IPS DF 4.7 (cell line): ENCODE results near the gene MAPK10.
"Not testable (repeated sequence)": the region's sequence is repeated elsewhere in the genome, so short reads cannot be mapped to it uniquely, and the experiment has no call there.

Experiments
- DNase-seq: peaks from one replicate; pipeline ENCODE4 v3.0.0-alpha.2; 2013; ENCODE audit warnings: low spot score; ENCODE audit errors: extremely low read depth

Gene MAPK10

DNA sequence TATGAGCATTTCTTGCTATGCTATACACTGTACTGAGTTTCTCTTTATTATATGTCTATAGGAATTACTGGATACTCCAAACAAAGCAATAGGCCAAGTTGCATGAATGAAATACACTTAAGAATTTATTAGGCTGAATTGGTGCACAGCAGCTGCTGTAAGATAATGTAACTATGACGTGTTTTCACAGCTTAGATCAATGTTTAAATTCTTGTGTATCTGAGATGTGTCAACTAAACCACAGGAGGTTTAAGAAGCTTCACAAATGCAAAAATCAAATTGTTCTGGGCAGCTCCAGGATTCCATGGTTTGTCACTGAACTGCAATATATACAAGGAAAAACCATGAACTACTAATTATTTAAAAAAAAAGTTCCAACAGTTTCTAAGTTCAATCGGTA is 156.7 kb downstream of the MAPK10 start:
- DNase-seq = no peak

DNA sequence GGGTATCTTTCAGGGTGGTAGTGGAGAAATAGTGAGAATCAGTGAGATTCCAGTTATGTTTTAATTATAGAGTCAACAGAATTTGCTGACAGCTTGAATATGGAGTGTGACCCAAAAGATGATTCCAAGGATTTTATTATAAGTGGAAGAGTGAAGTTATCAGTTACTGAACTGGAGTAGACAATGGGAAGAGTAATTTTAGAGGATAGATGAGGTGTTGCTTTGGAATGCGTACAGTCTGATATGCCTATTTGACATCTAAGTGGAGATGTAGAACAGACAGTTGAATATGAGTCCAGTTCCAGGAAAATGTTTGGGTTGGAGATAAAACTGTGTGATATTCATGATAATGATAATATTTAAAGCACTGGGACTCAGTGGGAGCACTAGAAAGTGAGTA is 174.2 kb downstream of the MAPK10 start:
- DNase-seq = no peak

DNA sequence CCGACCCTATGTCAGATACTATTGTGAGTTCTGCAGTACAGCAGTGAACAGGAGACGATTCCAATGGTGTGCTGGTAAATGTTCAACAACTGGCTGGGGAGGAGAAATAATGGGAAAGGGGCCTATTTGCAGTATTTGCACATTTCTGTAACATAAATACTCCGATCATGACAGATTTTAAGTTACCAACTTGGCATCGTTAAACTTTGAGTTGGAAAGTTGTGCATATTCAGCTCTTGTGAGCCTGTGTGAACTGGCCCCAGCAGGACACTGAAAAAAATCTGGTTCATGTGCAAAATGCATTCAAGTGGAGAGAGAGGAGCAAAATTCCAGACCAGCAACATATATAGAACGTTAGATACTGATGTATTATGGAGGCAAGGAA is 175.0 kb downstream of the MAPK10 start:
- no peak for DNase-seq

DNA sequence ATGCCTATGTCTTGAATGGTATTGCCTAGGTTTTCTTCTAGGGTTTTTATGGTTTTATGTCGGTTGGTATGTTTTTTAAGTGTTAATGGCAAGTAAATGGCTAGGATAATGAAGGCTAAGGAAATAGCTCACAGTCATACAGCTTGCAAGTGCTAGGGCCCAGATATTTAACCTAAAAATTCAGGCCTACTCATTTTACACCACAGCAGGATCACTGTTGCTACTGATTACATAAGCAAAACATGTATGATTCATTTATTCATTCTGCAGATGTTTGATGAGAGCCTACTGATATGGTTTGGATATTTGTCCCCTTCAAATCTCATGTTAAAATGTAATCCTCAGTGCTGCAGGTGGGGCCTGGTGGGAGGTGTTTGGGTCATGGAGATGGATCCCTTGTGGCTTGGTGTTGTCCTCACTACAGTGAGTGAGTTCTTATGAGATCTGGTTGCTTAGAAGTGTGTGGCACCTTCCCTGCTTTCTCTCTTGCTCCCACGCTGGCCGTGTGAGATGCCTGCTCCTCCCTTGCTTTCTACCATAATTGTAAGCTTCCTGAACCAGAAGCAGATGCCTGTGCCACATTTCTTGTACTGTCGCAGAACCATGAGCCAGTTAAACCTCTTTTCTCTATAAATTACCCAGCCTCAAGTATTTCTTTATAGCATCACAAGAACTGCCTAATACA is 175.5 kb downstream of the MAPK10 start:
- no peak for DNase-seq

DNA sequence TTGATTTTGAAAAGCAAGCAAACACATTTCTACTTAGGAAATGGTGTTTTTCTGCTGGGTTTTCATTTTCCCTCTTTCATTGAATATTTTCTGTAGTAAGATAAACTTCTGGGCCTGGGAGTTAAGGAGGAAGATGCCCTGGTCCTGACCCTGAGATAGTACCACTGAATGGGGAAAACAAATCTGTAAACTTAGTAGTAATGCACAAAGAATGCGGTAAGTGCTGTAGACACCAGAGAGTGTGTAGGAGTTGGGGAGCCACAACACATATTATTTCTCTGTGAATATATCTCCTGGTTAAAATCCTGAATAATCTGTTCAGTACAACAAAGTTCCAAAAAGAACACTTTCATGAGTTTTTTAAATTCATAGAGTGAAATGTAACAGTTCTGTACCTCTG is 178.3 kb downstream of the MAPK10 start:
- DNase-seq = no peak

DNA sequence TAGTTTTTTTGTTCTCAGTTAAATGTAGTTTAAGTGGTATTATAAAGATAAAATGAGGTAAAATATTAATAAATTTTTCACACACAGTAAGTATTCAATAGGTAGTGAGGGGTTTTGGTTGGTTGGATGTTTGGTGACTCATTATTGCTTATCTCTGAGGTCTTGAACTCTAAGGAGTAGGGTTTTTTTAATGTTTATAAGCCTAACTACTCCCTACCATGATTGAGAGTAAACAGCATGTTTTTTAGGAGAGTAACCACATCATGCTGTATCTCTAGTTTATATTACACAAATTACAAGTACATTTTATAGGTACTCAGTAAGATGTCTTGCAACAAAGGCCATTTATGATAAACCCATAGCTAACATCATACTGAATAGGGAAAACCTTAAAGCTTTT is 181.6 kb downstream of the MAPK10 start:
- DNase-seq = no peak

DNA sequence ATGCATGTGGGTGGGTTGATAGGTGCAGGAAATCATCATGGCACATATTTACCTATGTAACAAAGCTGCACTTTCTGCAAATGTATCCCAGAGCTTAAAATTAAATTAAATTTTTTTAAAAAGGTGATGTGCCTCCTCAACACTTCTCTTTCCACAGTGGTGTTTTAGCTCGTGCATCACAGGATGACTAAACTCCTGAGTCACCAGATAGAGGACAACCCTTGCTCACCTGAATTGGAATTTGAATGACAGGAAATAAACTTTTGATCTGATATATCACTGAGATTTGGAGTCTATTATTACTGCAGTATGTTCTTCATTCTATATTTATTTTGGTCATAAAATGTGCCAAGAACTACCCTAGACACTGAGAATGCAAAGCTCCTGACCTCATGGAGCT is 185.3 kb downstream of the MAPK10 start:
- DNase-seq = no peak

DNA sequence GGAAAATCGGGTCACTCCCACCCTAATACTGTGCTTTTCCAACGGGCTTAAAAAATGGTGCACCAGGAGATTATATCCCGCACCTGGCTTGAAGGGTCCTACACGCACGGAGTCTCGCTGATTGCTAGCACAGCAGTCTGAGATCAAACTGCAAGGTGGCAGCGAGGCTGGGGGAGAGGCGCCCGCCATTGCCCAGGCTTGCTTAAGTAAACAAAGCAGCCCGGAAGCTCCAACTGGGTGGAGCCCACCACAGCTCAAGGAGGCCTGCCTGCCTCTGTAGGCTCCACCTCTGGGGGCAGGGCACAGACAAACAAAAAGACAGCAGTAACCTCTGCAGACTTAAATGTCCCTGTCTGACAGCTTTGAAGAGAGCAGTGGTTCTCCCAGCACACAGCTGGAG is 191.5 kb downstream of the MAPK10 start:
- not testable (repeated sequence) for DNase-seq

DNA sequence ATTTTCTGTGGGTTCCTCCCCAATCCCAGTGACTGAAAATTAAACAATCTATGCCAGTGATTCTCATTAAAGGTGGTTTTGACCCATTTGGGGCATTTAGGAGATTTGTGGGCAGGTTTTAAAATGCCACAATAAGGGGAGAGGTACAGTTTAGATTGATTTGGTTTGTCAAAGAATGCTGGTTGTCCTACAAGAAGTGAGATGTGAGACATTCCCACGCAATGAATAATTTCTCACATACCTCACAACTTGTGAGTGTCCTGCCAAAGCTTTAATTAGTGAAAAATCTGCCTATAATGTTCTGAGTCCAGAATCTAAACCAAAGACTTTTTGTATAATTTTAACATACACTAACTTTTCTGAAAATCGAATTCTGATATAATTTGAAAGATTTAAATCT is 199.4 kb downstream of the MAPK10 start:
- DNase-seq = no peak

DNA sequence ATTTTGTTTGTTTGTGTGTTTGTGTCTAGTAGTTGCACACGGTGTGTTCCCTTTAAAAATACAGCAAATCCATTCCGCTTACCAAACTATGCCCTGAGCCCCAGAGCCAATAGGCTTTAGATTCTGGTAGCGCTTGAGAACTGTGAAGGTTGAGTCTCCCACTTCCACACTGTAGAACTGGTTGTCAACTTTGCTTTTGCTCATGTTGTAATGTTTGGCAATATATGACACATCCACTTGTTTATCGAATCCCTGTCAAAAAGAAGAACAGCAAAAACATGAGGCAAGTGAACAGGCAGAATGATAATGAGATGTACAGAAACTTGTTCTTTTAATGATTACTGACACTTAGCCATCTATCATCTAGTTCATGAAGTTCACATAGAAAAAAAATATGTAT is 200.6 kb downstream of the MAPK10 start:
- no peak for DNase-seq

DNA sequence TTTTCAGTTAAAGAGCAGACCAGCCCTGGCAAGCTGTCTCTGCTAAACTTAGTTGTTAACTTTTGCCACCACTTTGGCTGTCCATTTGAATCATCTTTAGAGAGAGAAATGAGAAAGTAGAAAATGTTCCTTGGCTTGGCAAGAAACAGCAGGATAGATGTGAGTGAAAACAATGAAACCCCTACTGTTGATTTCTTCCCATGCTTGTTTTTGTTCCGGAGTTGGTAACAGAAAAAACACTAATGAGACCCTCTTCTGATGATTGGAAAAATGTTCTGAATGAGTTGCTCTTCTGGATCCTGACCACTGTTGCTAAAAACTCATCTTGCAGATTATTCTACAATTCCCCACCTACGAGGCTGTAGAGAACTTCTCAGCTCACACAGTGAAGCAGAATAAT is 203.3 kb downstream of the MAPK10 start:
- DNase-seq = no peak

DNA sequence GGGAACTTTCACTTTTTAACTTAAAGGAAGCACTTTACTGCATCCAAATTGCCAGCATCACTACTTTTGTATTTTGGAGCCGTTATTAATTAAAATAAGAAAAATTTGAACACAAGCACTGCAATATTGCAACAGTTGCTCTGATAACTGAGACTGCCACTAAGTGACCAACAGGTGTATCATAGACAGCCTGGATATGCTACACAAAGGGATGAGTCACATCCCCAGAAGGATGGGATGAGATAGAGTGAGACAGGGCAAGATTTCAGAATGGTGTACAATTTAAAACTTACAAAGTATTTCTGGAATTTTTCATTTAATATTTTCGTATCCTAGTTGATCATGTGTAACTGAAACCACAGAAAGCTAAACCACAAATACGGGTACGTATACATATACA is 204.1 kb downstream of the MAPK10 start:
- DNase-seq = no peak

DNA sequence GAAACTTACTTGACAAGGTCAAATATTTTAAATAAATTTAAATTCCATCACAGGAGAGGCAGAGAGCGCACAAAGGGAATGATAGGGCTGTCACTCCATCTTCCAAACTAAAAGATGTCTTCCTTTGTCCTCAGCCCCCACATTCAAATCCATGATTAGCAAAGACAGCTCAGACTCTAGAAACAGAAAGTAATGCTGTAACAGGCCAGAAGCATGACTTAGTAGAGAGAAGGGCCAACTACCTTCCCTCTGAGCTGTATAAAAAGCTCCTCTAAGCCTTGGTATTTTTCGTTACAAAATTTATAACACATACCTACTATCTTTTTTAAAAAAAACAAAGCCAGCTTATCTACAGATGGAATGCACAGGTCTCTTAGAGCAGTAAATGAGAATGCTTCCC is 207.4 kb downstream of the MAPK10 start:
- no peak for DNase-seq

DNA sequence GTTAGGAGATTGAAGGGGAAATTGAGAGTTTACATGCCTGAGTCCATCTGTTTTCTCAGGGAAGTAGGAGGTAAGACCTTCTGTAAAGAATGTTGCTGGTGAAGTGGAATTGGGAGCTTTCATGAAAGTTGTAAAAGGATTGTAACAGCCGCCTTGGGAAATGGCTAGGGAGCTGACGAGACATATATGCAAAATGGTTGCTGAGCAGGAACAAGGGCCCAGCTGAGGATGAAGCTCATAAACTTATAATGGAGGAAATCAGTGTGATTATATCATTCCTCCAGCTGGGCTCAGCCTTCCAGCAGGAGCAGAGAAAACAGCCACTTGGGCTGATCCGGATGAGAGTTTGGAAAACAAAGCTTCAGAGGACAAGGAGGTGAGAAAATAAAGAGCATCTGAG is 208.7 kb downstream of the MAPK10 start:
- no peak for DNase-seq

DNA sequence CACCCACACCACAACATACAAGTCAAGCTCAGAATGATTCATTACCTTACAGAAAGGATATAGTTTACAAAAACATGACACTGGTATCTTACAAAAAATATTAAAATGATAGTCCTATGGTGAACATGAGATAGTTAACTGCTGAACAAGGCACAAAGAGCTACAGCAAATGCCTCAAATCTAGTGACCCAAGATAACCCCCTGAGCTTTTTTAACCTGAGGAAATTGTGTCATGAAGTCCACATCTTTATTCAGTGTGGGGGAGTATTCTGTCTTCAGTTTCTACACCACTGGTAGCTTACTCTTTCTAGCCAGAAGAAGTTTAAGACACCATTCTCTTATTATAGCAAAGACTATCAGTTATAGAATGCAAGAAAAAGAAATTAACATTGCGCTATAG is 218.7 kb downstream of the MAPK10 start:
- DNase-seq = no peak

DNA sequence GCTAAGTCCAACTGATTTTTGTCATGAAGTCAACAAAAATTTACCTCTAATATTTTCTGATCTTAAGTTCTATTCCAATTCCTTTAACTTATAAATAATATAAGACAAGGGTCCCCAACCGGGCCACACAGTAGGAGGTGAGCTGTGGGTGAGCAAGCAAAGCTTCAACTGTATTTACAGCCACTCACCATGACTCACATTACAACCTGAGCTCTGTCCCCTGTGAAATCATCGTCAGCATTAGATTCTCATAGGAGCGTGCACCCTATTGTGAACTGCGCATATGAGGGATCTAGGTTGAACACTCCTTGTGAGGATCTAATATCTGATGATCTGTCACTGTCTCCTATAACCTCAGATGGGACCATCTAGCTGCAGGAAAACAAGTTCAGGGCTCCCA is 227.4 kb downstream of the MAPK10 start:
- no peak for DNase-seq

DNA sequence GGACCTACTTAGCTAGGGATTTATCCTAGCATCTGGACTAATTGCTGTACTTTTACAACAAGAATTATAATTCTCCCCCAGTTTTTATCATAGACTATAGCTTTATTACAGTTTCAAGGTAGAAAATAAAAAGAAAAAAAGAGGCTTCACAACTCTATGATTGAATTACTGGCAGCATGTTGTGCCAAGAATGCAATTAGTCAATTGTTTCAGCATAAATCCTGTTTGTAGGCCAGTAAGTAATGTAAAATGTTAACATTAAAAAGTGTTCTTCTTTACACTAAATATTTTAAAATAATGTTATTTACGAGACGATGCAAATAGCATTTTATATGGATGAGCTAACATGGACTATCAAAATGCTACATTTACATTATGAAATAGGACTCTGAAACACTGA is 228.4 kb downstream of the MAPK10 start:
- no peak for DNase-seq

DNA sequence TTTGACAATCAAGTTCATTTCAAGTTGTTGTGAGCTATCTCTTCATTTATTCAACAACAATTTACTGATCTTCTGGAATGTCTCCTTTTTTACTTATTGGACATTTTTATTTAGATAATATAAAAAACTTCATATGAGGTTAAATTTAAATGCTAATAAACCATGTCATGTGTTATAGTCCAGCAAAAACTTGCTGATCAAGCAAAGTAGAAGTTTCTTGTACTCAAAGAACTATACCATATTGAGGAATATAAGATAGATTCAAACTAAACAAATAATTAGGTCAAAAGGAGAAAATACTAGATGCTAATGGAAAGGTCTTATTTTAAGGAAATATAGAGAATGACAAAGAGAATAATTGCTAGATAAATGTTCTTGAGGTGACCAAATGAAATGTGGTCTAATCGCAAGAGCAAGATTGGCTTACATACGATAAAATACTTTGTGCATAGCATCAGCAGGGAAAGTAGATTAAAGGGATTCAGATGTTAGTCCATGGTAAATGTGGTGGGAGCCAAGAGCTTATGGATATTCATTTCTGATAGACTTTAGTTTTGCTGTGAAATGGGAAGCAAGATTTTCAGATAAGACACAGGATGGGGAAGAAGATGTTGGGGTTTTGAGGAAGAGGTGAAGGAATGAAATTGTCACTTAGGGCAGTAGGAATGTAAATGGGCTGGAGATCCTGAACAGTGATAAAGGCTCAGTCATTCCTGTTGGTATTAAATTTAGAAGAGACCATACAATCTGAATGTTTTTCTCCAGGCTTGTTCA is 229.5 kb downstream of the MAPK10 start:
- no peak for DNase-seq

DNA sequence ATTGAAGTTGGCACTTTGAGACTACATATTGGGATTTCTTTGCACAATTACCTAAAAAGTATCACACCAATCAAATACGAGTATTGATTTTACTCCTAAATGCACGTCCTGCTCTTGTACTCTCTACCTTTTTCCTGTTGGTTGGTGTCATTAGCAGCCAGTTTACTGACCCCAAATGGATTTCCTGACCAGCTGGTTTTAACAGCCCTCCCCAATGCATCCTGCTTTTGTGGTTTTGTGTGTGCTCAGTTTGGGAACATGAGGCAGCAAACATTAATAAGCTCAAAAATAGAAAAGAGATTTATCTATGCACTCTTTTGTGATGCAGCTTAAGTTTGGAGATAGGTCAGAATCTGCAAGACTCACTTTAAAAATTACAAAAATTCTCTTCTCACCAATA is 230.3 kb downstream of the MAPK10 start:
- no peak for DNase-seq

DNA sequence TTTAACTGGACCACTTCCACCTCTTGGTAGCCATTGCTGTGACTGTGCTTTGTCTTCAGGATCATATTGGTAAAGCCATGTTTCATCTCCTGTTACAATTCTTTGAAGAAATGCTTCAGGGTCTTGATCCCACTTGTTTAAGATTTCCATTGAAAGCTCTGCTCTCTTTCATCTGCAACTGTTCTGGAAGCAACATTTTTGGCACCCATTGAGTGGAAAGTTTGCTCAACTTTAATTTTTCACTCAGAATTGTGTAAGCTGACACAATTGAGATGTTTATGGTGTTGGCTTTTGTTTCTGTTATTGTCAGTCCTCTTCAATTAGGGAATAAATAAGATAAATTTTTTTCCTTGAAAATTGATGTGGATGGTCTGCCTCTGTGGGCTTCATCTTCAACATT is 237.4 kb downstream of the MAPK10 start:
- no peak for DNase-seq

DNA sequence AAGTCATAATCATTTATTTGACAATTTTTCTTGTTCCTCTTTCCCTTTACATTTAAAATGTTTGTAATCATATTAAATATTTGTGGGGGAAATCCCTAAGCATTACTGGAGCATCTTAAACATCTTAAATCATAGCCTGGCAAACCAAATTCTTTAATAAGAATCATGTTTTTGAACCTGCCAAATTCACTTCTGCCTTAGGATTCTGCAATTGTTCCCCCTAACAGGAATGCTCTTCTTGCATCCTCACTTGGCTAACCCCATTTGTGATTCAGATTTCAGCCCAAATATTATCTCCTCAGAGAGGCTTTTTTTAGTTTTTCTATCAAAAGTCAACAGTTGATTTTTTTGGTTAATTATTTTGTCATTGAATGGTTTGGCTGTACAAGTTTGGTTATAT is 241.1 kb downstream of the MAPK10 start:
- no peak for DNase-seq

DNA sequence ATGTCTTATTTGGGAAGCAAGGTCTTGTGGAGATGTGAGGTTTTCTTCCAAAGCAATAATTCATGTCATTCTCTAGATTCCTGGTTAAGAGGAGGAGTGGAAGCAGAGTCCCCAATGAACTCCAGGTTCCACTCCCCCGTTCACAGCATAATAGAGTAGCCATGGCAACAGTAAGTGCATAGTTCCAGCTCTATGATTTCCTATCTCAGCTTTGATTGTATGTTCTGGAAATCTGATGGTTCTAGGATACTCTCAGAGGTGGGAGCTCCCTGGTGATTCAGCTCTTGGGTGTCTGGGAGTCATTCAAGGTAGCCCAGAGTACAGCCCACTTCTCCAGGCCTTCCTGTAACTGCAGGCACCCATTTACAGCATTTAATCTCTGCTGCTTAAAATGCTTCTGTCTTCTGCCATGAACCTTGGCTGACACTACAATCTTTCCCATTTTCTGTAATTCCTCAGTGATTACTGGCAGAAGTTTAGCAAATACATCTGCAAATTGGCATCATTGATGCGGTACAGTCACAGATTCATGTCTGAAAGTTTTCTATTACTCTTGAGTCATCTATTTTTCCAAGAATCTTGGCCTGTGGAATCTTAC is 242.0 kb downstream of the MAPK10 start:
- no peak for DNase-seq

DNA sequence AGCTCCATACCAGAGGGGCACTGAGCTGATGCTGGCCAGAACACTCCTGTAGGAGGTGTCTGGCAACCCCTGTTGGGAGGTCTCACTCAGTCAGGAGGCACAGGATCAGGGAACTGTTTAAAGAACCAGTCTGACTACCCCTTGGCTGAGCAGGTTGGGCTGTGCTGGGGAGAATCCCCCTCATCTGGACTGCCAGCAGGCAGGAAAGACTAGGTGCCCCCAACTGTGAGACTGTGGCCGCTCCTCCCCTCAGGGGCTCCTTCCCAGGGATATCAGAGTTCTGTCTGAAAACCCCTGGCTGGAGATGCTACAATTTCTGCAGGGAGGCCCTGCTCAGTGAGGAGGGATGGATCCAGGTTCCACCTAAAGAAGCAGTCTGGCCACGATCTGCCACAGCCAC is 245.3 kb downstream of the MAPK10 start:
- no peak for DNase-seq
